GM23338 (cell line): Measurements from ENCODE around the gene NUMBL. TPM values are rescaled to one million over a fixed set of nuclear protein-coding genes. Genes with fewer than 3 reads are reported as not detected.

ENCODE experiments used
- ATAC-seq: fragments of 200-7000 bp; cut with Tn5 transposase; 3 replicates; pipeline ENCODE4 v1.9.1; 2020
- DNase-seq: peaks from one replicate; pipeline ENCODE4 v3.0.0-alpha.2; 2015; ENCODE audit warnings: low spot score
- H2AFZ ChIP-seq: fragments of 200-600 bp; sonication (generic); 2 replicates; pipeline ENCODE4 v1.8.0; 2016; ENCODE audit warnings: antibody characterized with exemption, mild to moderate bottlenecking, moderate library complexity
- H3F3A ChIP-seq: fragments of 200-600 bp; sonication (generic); replicated peaks from 2 replicates; pipeline ENCODE4 v1.8.0; 2017; ENCODE audit warnings: antibody characterized with exemption, mixed run types, low read depth
- H3K27ac ChIP-seq: fragments of 200-600 bp; sonication (generic); 2 replicates; pipeline ENCODE4 v1.6.1; 2016; ENCODE audit warnings: low read depth
- H3K27me3 ChIP-seq: fragments of 200-600 bp; sonication (generic); 2 replicates; pipeline ENCODE4 v1.8.0; 2016; ENCODE audit warnings: mild to moderate bottlenecking, mixed run types, moderate library complexity; ENCODE audit not compliant: insufficient read depth
- H3K36me3 ChIP-seq: fragments of 200-600 bp; sonication (generic); 2 replicates; pipeline ENCODE4 v1.8.0; 2016; ENCODE audit warnings: mild to moderate bottlenecking; ENCODE audit not compliant: insufficient read depth
- H3K4me1 ChIP-seq: fragments of 200-600 bp; sonication (generic); 2 replicates; pipeline ENCODE4 v1.8.0; 2016; ENCODE audit warnings: mild to moderate bottlenecking, moderate library complexity; ENCODE audit not compliant: insufficient read depth
- H3K4me2 ChIP-seq: fragments of 200-600 bp; sonication (generic); 2 replicates; pipeline ENCODE4 v1.7.1; 2017; ENCODE audit warnings: mixed run types
- H3K4me3 ChIP-seq: fragments of 200-600 bp; sonication (generic); 2 replicates; pipeline ENCODE4 v1.6.1; 2016; ENCODE audit warnings: mixed run types
- H3K79me2 ChIP-seq: fragments of 200-600 bp; sonication (generic); replicated peaks from 2 replicates; pipeline ENCODE4 v1.8.0; 2017; ENCODE audit warnings: mild to moderate bottlenecking; ENCODE audit not compliant: insufficient read depth
- H3K9me2 ChIP-seq: fragments of 200-600 bp; sonication (generic); 2 replicates; pipeline ENCODE4 v1.8.0; 2017; ENCODE audit not compliant: insufficient read depth
- H4K20me1 ChIP-seq: fragments of 200-600 bp; sonication (generic); replicated peaks from 2 replicates; pipeline ENCODE4 v1.8.0; 2017; ENCODE audit warnings: mild to moderate bottlenecking; ENCODE audit not compliant: insufficient read depth
- H3K27ac Mint-ChIP-seq: 2 replicates; pipeline ENCODE4 v1.8.0; 2020; ENCODE audit warnings: inconsistent platforms, mild to moderate bottlenecking, moderate library complexity, mixed read lengths
- H3K27me3 Mint-ChIP-seq: 3 replicates; pipeline ENCODE4 v1.8.0; 2022; ENCODE audit warnings: low read depth, mild to moderate bottlenecking, moderate library complexity, mixed read lengths, inconsistent platforms; ENCODE audit not compliant: insufficient read depth, poor library complexity
- H3K36me3 Mint-ChIP-seq: 3 replicates; pipeline ENCODE4 v1.8.0; 2021; ENCODE audit warnings: low read depth, mild to moderate bottlenecking, inconsistent platforms, moderate library complexity, mixed read lengths
- H3K4me1 Mint-ChIP-seq: 3 replicates; pipeline ENCODE4 v1.8.0; 2020; ENCODE audit warnings: mild to moderate bottlenecking, inconsistent platforms, mixed read lengths
- H3K4me3 Mint-ChIP-seq: 3 replicates; pipeline ENCODE4 v1.8.0; 2021; ENCODE audit warnings: moderate library complexity, mild to moderate bottlenecking, inconsistent platforms, mixed read lengths
- H3K9me3 Mint-ChIP-seq: 3 replicates; pipeline ENCODE4 v1.8.0; 2020; ENCODE audit warnings: moderate library complexity, mild to moderate bottlenecking, inconsistent platforms, mixed read lengths
- CREB1 ChIP-seq: fragments of 250-450 bp; sonication (Bioruptor Pico); IDR thresholded peaks from 2 replicates; pipeline ENCODE4 v1.5.0; 2020; ENCODE audit warnings: low read depth, mild to moderate bottlenecking, moderate library complexity
- CTCF ChIP-seq, 2 experiments: fragments of 200-600 bp in 1 of 2; sonication (generic) in 1 of 2; conservative IDR thresholded peaks; 2 replicates each; pipeline versions ENCODE4 v1.5.1 to v1.6.1; 2016 to 2017; ENCODE audit warnings: antibody characterized with exemption in 2 of 2, low read depth in 2 of 2, mild to moderate bottlenecking in 2 of 2, moderate library complexity in 1 of 2
- ETS1 ChIP-seq: IDR thresholded peaks from 2 replicates; pipeline ENCODE4 v1.6.1; 2016; ENCODE audit warnings: antibody characterized with exemption
- EZH2 ChIP-seq: fragments of 200-600 bp; sonication (generic); IDR thresholded peaks from one replicate; pipeline ENCODE4 v1.8.0; 2017; ENCODE audit warnings: antibody characterized with exemption, mild to moderate bottlenecking, low read depth; ENCODE audit not compliant: unreplicated experiment
- EZH2phosphoT487 ChIP-seq: fragments of 200-600 bp; sonication (generic); IDR thresholded peaks from one replicate; pipeline ENCODE4 v1.8.1; 2018; ENCODE audit warnings: antibody characterized with exemption; ENCODE audit not compliant: unreplicated experiment
- NANOG ChIP-seq: IDR thresholded peaks from 2 replicates; pipeline ENCODE4 v1.6.1; 2016; ENCODE audit warnings: antibody characterized with exemption, borderline replicate concordance
- POLR2AphosphoS5 ChIP-seq: IDR thresholded peaks from 2 replicates; pipeline ENCODE4 v1.6.1; 2016; ENCODE audit warnings: antibody characterized with exemption, low read depth
- REST ChIP-seq: IDR thresholded peaks from one replicate; pipeline ENCODE4 v1.6.1; 2018; ENCODE audit warnings: antibody characterized with exemption; ENCODE audit not compliant: unreplicated experiment
- STAT1 ChIP-seq: IDR thresholded peaks from one replicate; pipeline ENCODE4 v1.6.1; 2016; ENCODE audit warnings: antibody characterized with exemption; ENCODE audit not compliant: unreplicated experiment
- ZNF331 ChIP-seq: fragments of 250-450 bp; sonication (Bioruptor Pico); IDR thresholded peaks from 2 replicates; pipeline ENCODE4 v1.5.0; 2020; ENCODE audit warnings: low read depth, mild to moderate bottlenecking, moderate library complexity
- polyA plus RNA-seq: library from polyadenylated mRNA; unstranded; fragments of >200 nt; fragmentation: Nextera tagmentation; extraction: Ambion mirVana; gene quantifications from 2 replicates; pipeline ENCODE4 v1.2.1, GENCODE V29; 2016
- total RNA-seq: library from RNA; depleted of rRNA; stranded (reverse); fragments of >200 nt; shearing (Covaris generic); gene quantifications from 2 replicates; pipeline ENCODE4 v1.2.3, GENCODE V29; 2014

The NUMBL gene
- total and polyA plus RNA-seq, 2 experiments from 2014 or later = 8.5 to 28.5 TPM

GRCh38 chr19:40718774-40719391, 28.4 kb upstream of the NUMBL start (continued):
- TF ChIP-seq ETS1 (no peak), CTCF (conservative IDR thresholded peaks at IDR 0.05; ENCODE audit: low read depth in 2 of 2) (no peak), CREB1 (CRISPR knock-in tag) (no peak), POLR2AphosphoS5 (no peak), REST (no peak), NANOG (no peak), EZH2 (no peak), ZNF331 (CRISPR knock-in tag) (no peak), STAT1 (no peak), EZH2phosphoT487 (no peak)

- peaks cover 38% of the 10 kb centered on the region for H3K79me2 ChIP-seq
- Mint-ChIP-seq H3K9me3 (no peaks in the 10 kb centered on the region), H3K4me1 (peaks cover 25% of the 10 kb centered on the region), H3K36me3 (peaks cover 16% of the 10 kb centered on the region), H3K4me3 (peak overlapping the region; percentile 79), H3K27ac (peak overlapping the region; percentile 83), H3K27me3 (peaks cover 10% of the 10 kb centered on the region)
- H3K36me3 ChIP-seq = no peaks in the 10 kb centered on the region
- H3K4me3 ChIP-seq = peak overlapping the region; percentile 99
- ATAC-seq (no peak), DNase-seq (peak; percentile 40)
- H3F3A ChIP-seq = peaks cover 15% of the 10 kb centered on the region; the same call in 1 of the 2 replicates
- H4K20me1 ChIP-seq = peaks cover 10% of the 10 kb centered on the region; the same call in 1 of the 2 replicates
- peak overlapping the region; percentile 84 for H3K27ac ChIP-seq
- peaks cover 22% of the 10 kb centered on the region for H3K4me1 ChIP-seq
- no peaks in the 10 kb centered on the region for H3K27me3 ChIP-seq
- peak overlapping the region; percentile 96 for H3K4me2 ChIP-seq
- no peaks in the 10 kb centered on the region for H3K9me2 ChIP-seq
- no peak overlapping the region for H2AFZ ChIP-seq
- TF ChIP-seq CREB1 (CRISPR knock-in tag) (no peak), NANOG (no peak), POLR2AphosphoS5 (no peak), REST (no peak)
These were observed 27.7 kb upstream of the NUMBL start for GRCh38 chr19:40717880-40718773.
